Neural progenitor cell (in vitro differentiated cells): Measurements from ENCODE around the gene NFXL1. TPM values are rescaled to one million over a fixed set of nuclear protein-coding genes. Genes with fewer than 3 reads are reported as not detected.
A peak's percentile ranks its signal among the peaks of the same experiment; 100 is the strongest.

Experiments
- DNase-seq: peaks from one replicate; pipeline ENCODE4 v3.0.0-alpha.2; 2016; ENCODE audit warnings: low spot score
- H2AFZ ChIP-seq: fragments of 200-600 bp; sonication (generic); replicated peaks from 2 replicates; pipeline ENCODE4 v1.6.1; 2016; ENCODE audit warnings: antibody characterized with exemption
- H3F3A ChIP-seq: fragments of 200-600 bp; sonication (generic); 2 replicates; pipeline ENCODE4 v1.6.1; 2016; ENCODE audit warnings: antibody characterized with exemption, low read depth
- H3K27ac ChIP-seq: fragments of 200-600 bp; sonication (generic); 2 replicates; pipeline ENCODE4 v1.5.1; 2016; ENCODE audit warnings: mild to moderate bottlenecking
- H3K27me3 ChIP-seq: fragments of 200-600 bp; sonication (generic); 2 replicates; pipeline ENCODE4 v1.6.1; 2016; ENCODE audit warnings: mild to moderate bottlenecking, moderate library complexity
- H3K36me3 ChIP-seq: fragments of 200-600 bp; sonication (generic); 2 replicates; pipeline ENCODE4 v1.5.1; 2016
- H3K4me1 ChIP-seq: fragments of 200-600 bp; sonication (generic); 2 replicates; pipeline ENCODE4 v1.6.1; 2016; ENCODE audit warnings: mixed run types
- H3K4me2 ChIP-seq: fragments of 200-600 bp; sonication (generic); 2 replicates; pipeline ENCODE4 v1.6.1; 2016
- H3K4me3 ChIP-seq: fragments of 200-600 bp; sonication (generic); 2 replicates; pipeline ENCODE4 v1.5.1; 2016
- H3K79me2 ChIP-seq: fragments of 200-600 bp; sonication (generic); 2 replicates; pipeline ENCODE4 v1.6.1; 2016; ENCODE audit warnings: low read depth
- H3K9ac ChIP-seq: fragments of 200-600 bp; sonication (generic); 2 replicates; pipeline ENCODE4 v1.6.1; 2016
- H3K9me3 ChIP-seq: fragments of 200-600 bp; sonication (generic); 2 replicates; pipeline ENCODE4 v1.5.1; 2016; ENCODE audit warnings: low read depth
- H4K20me1 ChIP-seq: fragments of 200-600 bp; sonication (generic); 2 replicates; pipeline ENCODE4 v1.6.1; 2016; ENCODE audit warnings: low read depth
- H3K27ac Mint-ChIP-seq: 3 replicates; pipeline ENCODE4 v1.8.0; 2021; ENCODE audit warnings: mixed read lengths
- H3K27me3 Mint-ChIP-seq: 2 replicates; pipeline ENCODE4 v1.8.0; 2022; ENCODE audit warnings: low read depth, mild to moderate bottlenecking, inconsistent platforms, moderate library complexity, mixed read lengths; ENCODE audit not compliant: insufficient read depth
- H3K36me3 Mint-ChIP-seq: 3 replicates; pipeline ENCODE4 v1.8.0; 2021; ENCODE audit warnings: mixed read lengths
- H3K4me1 Mint-ChIP-seq: 3 replicates; pipeline ENCODE4 v1.8.0; 2021; ENCODE audit warnings: mixed read lengths
- H3K4me3 Mint-ChIP-seq: 3 replicates; pipeline ENCODE4 v1.8.0; 2021; ENCODE audit warnings: mild to moderate bottlenecking, moderate library complexity, mixed read lengths
- H3K9me3 Mint-ChIP-seq: 3 replicates; pipeline ENCODE4 v1.8.0; 2020; ENCODE audit warnings: mixed read lengths
- CTCF ChIP-seq: fragments of 200-600 bp; sonication (generic); IDR thresholded peaks from 2 replicates; pipeline ENCODE4 v1.5.1; 2017; ENCODE audit warnings: antibody characterized with exemption, mild to moderate bottlenecking
- EZH2 ChIP-seq: fragments of 200-600 bp; sonication (generic); IDR thresholded peaks from 2 replicates; pipeline ENCODE4 v1.6.1; 2017; ENCODE audit warnings: antibody characterized with exemption, mild to moderate bottlenecking, moderate library complexity
- EZH2phosphoT487 ChIP-seq: fragments of 200-600 bp; sonication (generic); IDR thresholded peaks from 2 replicates; pipeline ENCODE4 v1.6.1; 2017; ENCODE audit warnings: antibody characterized with exemption
- total RNA-seq: library from RNA; depleted of rRNA; stranded (reverse); fragments of >200 nt; gene quantifications from 2 replicates; pipeline ENCODE4 v1.2.3, GENCODE V29; 2015; ENCODE audit warnings: low replicate concordance

The NFXL1 gene
- total RNA-seq, 1 donor from 2014 or later, result 33.2 TPM

- H3K9ac ChIP-seq, result no peak overlapping the region
- peaks cover 21% of the 10 kb centered on the region for H3F3A ChIP-seq
- no peak overlapping the region for H3K27ac ChIP-seq
- peaks cover 38% of the 10 kb centered on the region for H3K27me3 ChIP-seq
- no peak overlapping the region for H2AFZ ChIP-seq
- Mint-ChIP-seq H3K27ac (no peak overlapping the region), H3K9me3 (peaks cover 5% of the 10 kb centered on the region), H3K27me3 (peaks cover 10% of the 10 kb centered on the region), H3K4me1 (peaks cover 16% of the 10 kb centered on the region), H3K36me3 (peaks cover 2% of the 10 kb centered on the region), H3K4me3 (no peak overlapping the region)
- peak overlapping the region; percentile 69 for H3K4me3 ChIP-seq
- H3K4me1 ChIP-seq, result peaks cover 4% of the 10 kb centered on the region
- peak overlapping the region; percentile 90 for H3K4me2 ChIP-seq
- peaks cover 22% of the 10 kb centered on the region for H4K20me1 ChIP-seq
- no peaks in the 10 kb centered on the region for H3K9me3 ChIP-seq
- H3K79me2 ChIP-seq, result no peaks in the 10 kb centered on the region
- H3K36me3 ChIP-seq, result no peaks in the 10 kb centered on the region
- DNase-seq, result peak; percentile 26
- TF ChIP-seq EZH2phosphoT487 (peak; percentile 12), CTCF (no peak), EZH2 (no peak)
Measured at GRCh38 chr4:47838445-47838844, 75.9 kb downstream of the NFXL1 start.

- no peak for DNase-seq
- Mint-ChIP-seq H3K27ac (no peak within 1 kb of the TSS), H3K36me3 (peaks cover 7% of the 10 kb centered on the region), H3K27me3 (peaks cover 10% of the 10 kb centered on the region), H3K4me3 (peak within 1 kb of the TSS; percentile 87), H3K4me1 (peaks cover 16% of the 10 kb centered on the region), H3K9me3 (peaks cover 11% of the 10 kb centered on the region)
- peaks cover 38% of the 10 kb centered on the region for H3K27me3 ChIP-seq
- peaks cover 22% of the 10 kb centered on the region for H4K20me1 ChIP-seq
- H3K4me3 ChIP-seq, result peak within 1 kb of the TSS; percentile 69
- H2AFZ ChIP-seq, result peak within 1 kb of the TSS; percentile 59
- H3K4me1 ChIP-seq, result peaks cover 4% of the 10 kb centered on the region
- H3K9me3 ChIP-seq, result peaks cover 4% of the 10 kb centered on the region
- H3F3A ChIP-seq, result peaks cover 21% of the 10 kb centered on the region
- no peaks in the 10 kb centered on the region for H3K36me3 ChIP-seq
- peak within 1 kb of the TSS; percentile 90 for H3K4me2 ChIP-seq
- H3K27ac ChIP-seq, result no peak within 1 kb of the TSS
- H3K79me2 ChIP-seq, result no peaks in the 10 kb centered on the region
- H3K9ac ChIP-seq, result no peak within 1 kb of the TSS
- TF ChIP-seq CTCF, result no peak
- peak; percentile 26 for TF ChIP-seq EZH2phosphoT487
- no peak for TF ChIP-seq EZH2
Measured at GRCh38 chr4:47837908-47838294, 76.5 kb downstream of the NFXL1 start, which contains the start of gene CORIN. TSS of gene CORIN (minus strand) at chr4:47838067. CDS start at chr4:47837949, 118 bp downstream.

- peak overlapping the region; percentile 90 for H3K4me2 ChIP-seq
- peaks cover 21% of the 10 kb centered on the region for H3F3A ChIP-seq
- H3K9me3 ChIP-seq, result peaks cover 6% of the 10 kb centered on the region
- peaks cover 4% of the 10 kb centered on the region for H3K4me1 ChIP-seq
- peaks cover 22% of the 10 kb centered on the region for H4K20me1 ChIP-seq
- no peak overlapping the region for H3K9ac ChIP-seq
- peaks cover 15% of the 10 kb centered on the region for H3K9me3 Mint-ChIP-seq
- peak; percentile 75 for DNase-seq
- H2AFZ ChIP-seq, result peak overlapping the region; percentile 59
- H3K27ac Mint-ChIP-seq, result no peak overlapping the region
- H3K4me3 ChIP-seq, result peak overlapping the region; percentile 69
- peak overlapping the region; percentile 87 for H3K4me3 Mint-ChIP-seq
- no peaks in the 10 kb centered on the region for H3K36me3 ChIP-seq
- no peak overlapping the region for H3K27ac ChIP-seq
- peaks cover 16% of the 10 kb centered on the region for H3K4me1 Mint-ChIP-seq
- peaks cover 7% of the 10 kb centered on the region for H3K36me3 Mint-ChIP-seq
- peaks cover 10% of the 10 kb centered on the region for H3K27me3 Mint-ChIP-seq
- peak; percentile 3 for TF ChIP-seq CTCF
- peak; percentile 22 for TF ChIP-seq EZH2phosphoT487
- TF ChIP-seq EZH2, result no peak
- H3K27me3 ChIP-seq, result peaks cover 38% of the 10 kb centered on the region
- H3K79me2 ChIP-seq, result no peaks in the 10 kb centered on the region
Measured at GRCh38 chr4:47837094-47837907, 77.1 kb downstream of the NFXL1 start.
